Activated effector memory CD4-positive, alpha-beta T cell treated with anti-CD3 and anti-CD28 coated beads, Interleukin-2, amount 50 U/mL, for 16 hours (primary cell): ENCODE results near the gene ERCC2.
"Not testable (repeated sequence)": the region's sequence is repeated elsewhere in the genome, so short reads cannot be mapped to it uniquely, and the experiment has no call there.

ENCODE experiments used
- DNase-seq: peaks from one replicate; pipeline ENCODE4 v3.0.0-alpha.2; 2020

Gene ERCC2

GRCh38 chr19:45352914-45353796, 17.2 kb downstream of the ERCC2 start:
- no peak for DNase-seq

- no peak for DNase-seq
Observed at GRCh38 chr19:45352471-45352870, 17.9 kb downstream of the ERCC2 start.

DNA sequence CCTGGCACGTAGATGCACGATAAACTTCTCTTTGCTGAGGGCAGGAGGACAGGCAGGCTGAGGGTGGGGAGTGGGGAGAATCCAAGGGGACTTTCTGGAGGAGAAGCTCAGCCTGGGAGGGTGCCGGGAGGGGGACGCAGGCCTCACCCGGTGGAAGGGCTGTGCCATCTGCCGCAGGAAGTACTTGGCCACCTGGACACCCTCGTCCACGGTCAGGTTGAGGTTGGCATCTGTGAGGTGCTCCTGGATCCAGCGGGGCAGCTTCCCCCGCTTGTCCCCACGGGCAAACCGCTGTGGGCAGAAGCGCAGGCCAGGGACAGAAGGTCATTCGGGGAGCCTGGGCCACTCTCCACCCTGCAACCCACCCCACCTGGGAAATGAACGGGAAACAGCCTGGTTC, 18.3 kb downstream of the ERCC2 start:
- no peak for DNase-seq

- no peak for DNase-seq
Observed at GRCh38 chr19:45351401-45351952, 18.9 kb downstream of the ERCC2 start.

DNA sequence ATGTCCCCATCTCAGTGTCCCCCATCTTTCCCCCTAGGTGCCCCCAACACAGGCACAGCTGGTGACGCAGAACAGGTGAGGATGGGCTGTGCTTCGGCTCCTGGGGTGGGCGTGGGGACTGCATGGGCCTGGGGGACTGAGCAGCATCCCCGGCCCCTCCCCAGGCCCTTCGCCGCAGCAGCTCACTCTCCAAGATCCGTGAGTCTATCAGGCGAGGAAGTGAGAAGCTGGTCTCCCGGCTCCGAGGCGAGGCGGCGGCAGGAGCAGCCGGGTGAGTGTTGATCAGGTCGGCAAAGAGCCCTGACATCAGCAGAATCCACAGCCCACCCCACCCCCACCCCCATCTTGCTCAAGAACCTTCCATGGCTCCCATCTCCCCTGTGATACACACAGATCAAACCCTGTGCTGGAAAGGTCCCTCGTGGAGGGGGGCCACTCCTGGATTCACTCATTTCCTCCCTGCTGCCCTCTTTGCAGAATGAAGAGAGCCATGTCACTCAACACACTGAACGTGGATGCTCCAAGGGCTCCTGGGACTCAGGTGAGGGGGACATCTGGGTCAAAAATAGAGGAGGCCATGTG, 19.8 kb downstream of the ERCC2 start:
- DNase-seq: no peak

DNA sequence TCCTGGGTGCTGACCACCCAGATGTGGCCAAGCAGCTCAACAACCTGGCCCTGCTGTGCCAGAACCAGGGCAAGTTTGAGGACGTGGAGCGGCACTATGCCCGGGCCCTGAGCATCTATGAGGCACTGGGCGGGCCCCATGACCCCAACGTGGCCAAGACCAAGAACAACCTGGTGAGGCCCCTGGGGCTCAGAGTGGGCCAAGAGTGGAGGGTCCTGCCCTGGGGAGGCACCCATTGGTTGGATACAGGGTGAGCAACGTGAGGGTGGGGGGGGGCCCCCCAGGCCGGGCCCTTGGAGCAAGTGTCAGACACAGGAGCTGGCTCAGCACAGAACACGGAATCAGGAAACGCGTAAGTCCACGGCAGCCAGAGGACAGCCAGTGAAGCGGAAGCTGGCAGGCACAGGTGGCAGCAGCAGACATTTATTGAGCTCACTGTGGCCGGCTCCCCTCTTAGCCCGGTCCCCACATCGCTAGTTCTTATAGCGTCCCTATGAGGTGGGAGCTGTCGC, 20.9 kb downstream of the ERCC2 start:
- DNase-seq: no peak

- DNase-seq: no peak
Observed at GRCh38 chr19:45349126-45349415, 21.3 kb downstream of the ERCC2 start.

GRCh38 chr19:45348367-45349125, 21.8 kb downstream of the ERCC2 start:
- DNase-seq: no peak

DNA sequence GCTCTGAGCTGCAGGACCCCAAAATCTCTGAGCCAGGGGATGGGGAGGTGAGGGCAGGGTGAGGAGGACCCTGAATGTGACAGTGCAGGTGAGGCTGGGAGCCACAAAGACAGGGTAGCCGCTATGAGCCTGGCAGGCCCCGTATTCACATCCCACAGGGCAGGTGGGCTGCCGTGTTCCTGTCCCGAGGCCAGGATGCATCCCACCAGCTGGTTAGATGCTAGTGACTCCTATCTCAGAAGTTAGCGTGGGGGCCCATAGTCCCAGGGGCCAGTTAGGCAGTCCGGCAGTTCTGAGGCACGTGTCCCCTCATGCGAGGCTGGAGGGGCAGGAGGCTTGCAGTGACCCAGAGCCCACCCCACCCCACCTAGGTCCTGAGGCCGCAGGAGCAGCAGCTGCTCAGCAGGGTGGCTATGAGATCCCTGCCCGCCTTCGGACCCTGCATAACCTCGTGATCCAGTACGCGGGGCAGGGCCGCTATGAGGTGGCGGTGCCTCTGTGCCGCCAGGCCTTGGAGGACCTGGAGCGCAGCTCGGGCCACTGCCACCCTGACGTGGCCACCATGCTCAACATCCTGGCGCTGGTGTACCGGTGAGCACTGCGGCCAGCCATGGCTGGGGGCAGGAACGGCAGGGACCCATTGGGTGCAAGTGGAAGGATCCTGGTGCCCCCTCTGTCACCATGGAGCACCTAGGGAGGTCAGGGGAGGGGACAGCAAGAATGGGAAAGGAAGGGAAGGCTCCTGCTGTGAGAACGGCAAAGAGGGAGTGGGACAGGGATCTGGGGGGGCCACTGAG, 22.6 kb downstream of the ERCC2 start:
- no peak for DNase-seq

DNA sequence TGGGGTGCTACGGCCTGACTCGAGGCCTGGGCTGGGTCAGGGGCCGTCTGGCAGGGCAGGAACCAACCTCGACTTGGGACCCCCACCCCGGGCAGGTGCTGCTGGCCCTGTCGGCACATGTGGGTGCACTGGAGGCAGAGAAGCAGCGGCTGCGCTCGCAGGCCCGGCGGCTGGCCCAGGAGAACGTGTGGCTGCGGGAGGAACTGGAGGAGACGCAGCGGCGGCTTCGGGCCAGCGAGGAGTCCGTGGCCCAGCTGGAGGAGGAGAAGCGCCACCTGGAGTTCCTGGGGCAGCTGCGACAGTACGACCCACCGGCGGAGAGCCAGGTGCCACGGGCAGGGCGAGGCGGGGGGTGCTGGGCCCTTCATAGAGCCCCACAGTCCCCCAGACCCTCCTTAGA, 23.9 kb downstream of the ERCC2 start:
- no peak for DNase-seq

DNA sequence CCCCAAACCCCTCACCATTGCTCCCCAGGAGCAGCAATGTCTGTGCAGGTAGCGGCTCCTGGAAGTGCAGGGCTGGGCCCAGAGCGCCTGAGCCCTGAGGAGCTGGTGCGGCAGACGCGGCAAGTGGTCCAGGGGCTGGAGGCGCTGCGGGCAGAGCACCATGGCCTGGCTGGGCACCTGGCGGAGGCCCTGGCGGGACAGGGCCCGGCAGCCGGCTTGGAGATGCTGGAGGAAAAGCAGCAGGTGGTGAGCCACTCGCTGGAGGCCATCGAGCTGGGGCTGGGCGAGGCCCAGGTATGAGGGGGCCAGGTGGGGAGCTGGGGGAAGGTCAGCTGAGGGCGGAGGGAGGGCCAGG, 24.9 kb downstream of the ERCC2 start:
- no peak for DNase-seq

- DNase-seq: no peak
Observed at GRCh38 chr19:45344621-45345505, 25.5 kb downstream of the ERCC2 start.

- DNase-seq: no peak
Observed at GRCh38 chr19:45342911-45343310, 27.5 kb downstream of the ERCC2 start.

GRCh38 chr19:45340899-45341453, 29.4 kb downstream of the ERCC2 start:
- DNase-seq: no peak

- peak; percentile 80 for DNase-seq
Observed at GRCh38 chr19:45340232-45340898, 30.0 kb downstream of the ERCC2 start, which contains the start of gene KLC3. Gene KLC3, plus strand, starts transcription at chr19:45340750. Its CDS starts 4,792 bp downstream, at chr19:45345542.

DNA sequence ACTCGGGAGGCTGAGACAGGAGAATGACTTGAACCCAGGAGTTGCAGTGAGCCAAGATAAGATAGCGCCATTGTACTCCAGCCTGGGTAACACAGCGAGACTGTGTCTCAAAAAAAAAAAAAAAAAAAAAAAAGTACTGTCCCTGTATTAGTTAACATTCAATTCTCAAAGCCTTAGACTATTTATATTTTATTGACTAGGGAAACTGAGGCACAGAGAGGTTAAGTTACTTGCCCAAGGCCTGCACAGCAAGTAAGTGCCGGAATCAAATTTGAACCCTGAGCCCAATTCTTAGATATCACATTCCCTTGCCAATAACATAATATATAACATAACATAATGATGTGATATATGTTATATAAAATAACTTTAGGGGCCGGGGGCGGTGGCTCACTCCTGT, 30.7 kb downstream of the ERCC2 start:
- no peak for DNase-seq

GRCh38 chr19:45336696-45337251, 33.6 kb downstream of the ERCC2 start:
- no peak for DNase-seq

DNA sequence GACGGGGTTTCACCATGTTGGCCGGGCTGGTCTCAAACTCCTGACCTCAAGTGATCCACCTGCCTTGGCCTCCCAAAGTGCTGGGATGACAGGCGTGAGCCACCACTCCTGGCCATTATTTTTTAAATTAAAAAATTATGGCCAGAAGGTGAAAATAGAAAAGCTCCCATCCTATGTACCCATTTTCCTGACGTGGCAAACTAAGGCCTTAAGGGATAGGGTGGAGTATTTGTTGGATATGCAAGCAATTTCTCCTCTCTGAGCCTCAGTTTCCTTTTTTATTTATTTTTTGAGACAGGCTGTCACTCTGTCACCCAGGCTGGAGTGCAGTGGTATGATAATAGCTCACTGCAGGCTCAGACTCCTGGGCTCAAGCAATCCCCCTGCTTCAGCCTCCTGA, 35.5 kb downstream of the ERCC2 start:
- DNase-seq: not testable (repeated sequence)

DNA sequence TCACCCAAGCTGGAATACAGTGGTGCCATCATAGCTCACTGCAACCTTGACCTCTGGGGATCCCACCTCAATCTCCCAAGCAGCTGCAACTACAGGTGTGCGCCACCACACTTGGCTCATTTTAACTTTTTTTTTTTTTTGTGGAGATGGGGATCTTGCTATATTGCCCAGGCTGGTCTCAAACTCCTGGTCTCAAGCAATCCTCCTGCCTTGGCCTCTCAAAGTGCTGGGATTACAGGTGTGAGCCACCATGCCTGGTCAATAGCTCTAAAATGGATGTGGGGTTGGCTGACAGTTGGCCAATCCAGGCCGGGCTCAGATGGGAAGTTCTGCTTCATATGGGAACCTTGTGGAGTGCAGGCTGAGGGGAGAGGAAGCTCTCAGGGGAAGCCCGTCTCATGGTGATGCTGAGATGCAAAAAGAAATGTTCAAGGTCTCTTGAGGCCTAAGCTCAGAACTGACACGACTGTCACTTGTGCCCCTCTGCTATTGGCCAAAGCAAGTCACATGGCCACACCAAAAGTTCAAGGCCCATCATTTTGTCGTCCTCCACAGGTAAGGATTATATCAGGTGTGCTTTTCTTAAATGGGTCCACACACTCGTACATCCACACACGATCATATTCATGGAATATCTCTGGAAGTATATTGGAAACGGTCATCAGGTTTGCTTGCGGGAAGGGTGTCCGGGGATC, 36.6 kb downstream of the ERCC2 start:
- no peak for DNase-seq

GRCh38 chr19:45331411-45331810, 39.0 kb downstream of the ERCC2 start:
- no peak for DNase-seq
